Measurements from ENCODE around the gene ELMO1.

- TF ChIP-seq CTCF (conservative IDR thresholded peaks at IDR 0.05; ENCODE audit: low read depth, low read length) (no peak), EZH2 (IDR thresholded peaks at IDR 0.05; ENCODE audit: low read length, unreplicated experiment) (no peak), EZH2phosphoT487 (IDR thresholded peaks at IDR 0.05; ENCODE audit: borderline replicate concordance, low read length) (no peak)
These were observed 189.3 kb downstream of the ELMO1 start for GRCh38 chr7:37259319-37259821.
